Measurements from ENCODE around the gene LDB2. TPM values are rescaled to one million over a fixed set of nuclear protein-coding genes. Genes with fewer than 3 reads are reported as not detected.

Gene LDB2
- total RNA-seq, 2 experiments from 2014 or later: not detected

- no peaks in the 10 kb centered on the region for H3K9me2 ChIP-seq (ENCODE audit: insufficient read depth, low read length)
- ChIA-PET CTCF (ENCODE audit: unreplicated experiment) (no interaction called here), POLR2A (no interaction called here)
- no peak overlapping the region for H3K4me2 ChIP-seq (ENCODE audit: low read length)
- H3K27ac ChIP-seq (ENCODE audit: low read depth, low read length, poor library complexity, severe bottlenecking): no peak overlapping the region
- intact Hi-C loops (cut with micrococcal nuclease; ENCODE audit: unreplicated experiment): no loop called here
- no peak overlapping the region for H2AFZ ChIP-seq (ENCODE audit: low read length)
- H3K4me1 ChIP-seq (ENCODE audit: insufficient read depth, low read length, poor library complexity, severe bottlenecking): no peaks in the 10 kb centered on the region
- TF ChIP-seq, protein P1, sequence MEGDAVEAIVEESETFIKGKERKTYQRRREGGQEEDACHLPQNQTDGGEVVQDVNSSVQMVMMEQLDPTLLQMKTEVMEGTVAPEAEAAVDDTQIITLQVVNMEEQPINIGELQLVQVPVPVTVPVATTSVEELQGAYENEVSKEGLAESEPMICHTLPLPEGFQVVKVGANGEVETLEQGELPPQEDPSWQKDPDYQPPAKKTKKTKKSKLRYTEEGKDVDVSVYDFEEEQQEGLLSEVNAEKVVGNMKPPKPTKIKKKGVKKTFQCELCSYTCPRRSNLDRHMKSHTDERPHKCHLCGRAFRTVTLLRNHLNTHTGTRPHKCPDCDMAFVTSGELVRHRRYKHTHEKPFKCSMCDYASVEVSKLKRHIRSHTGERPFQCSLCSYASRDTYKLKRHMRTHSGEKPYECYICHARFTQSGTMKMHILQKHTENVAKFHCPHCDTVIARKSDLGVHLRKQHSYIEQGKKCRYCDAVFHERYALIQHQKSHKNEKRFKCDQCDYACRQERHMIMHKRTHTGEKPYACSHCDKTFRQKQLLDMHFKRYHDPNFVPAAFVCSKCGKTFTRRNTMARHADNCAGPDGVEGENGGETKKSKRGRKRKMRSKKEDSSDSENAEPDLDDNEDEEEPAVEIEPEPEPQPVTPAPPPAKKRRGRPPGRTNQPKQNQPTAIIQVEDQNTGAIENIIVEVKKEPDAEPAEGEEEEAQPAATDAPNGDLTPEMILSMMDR (conservative IDR thresholded peaks at IDR 0.05; ENCODE audit: low read length): no peak
- TF ChIP-seq EZH2phosphoT487 (IDR thresholded peaks at IDR 0.05; ENCODE audit: borderline replicate concordance, low read depth, low read length): no peak
- no peak for DNase-seq (ENCODE audit: low spot score)
- no peaks in the 10 kb centered on the region for H4K20me1 ChIP-seq (ENCODE audit: insufficient read depth, low read length)
- H3K4me3 ChIP-seq (ENCODE audit: low read depth, low read length, poor library complexity, severe bottlenecking): no peak overlapping the region
- H3K36me3 ChIP-seq (ENCODE audit: insufficient read depth, low read length): no peaks in the 10 kb centered on the region
- no peaks in the 10 kb centered on the region for H3K79me2 ChIP-seq (ENCODE audit: insufficient read depth, low read depth, low read length)
- H3K9me3 ChIP-seq (ENCODE audit: low read length): no peaks in the 10 kb centered on the region
- no TSS peak for BruUV-seq (replicated peaks)
Observed at GRCh38 chr4:16721613-16722291, 176.7 kb downstream of the LDB2 start.

- no TSS peak for BruUV-seq (replicated peaks)
- CTCF ChIA-PET (ENCODE audit: unreplicated experiment): no interaction called here
Observed at GRCh38 chr4:16720761-16721160, 177.7 kb downstream of the LDB2 start.

More at GRCh38 chr4:16720761-16721160, 177.7 kb downstream of the LDB2 start:
- no peaks in the 10 kb centered on the region for H3K36me3 ChIP-seq (ENCODE audit: insufficient read depth, low read length)
- no peaks in the 10 kb centered on the region for H3K79me2 ChIP-seq (ENCODE audit: insufficient read depth, low read depth, low read length)
- POLR2A ChIA-PET: interaction anchor here (0.5 kb wide), 1 partner anchor 531 kb away, joined by 3 read pairs; no protein-coding TSS in a partner anchor
- TF ChIP-seq EZH2phosphoT487 (IDR thresholded peaks at IDR 0.05; ENCODE audit: borderline replicate concordance, low read depth, low read length): no peak
- TF ChIP-seq, protein P1 (conservative IDR thresholded peaks at IDR 0.05; ENCODE audit: low read length): no peak
- no peaks in the 10 kb centered on the region for H3K4me1 ChIP-seq (ENCODE audit: insufficient read depth, low read length, poor library complexity, severe bottlenecking)
- no peak overlapping the region for H2AFZ ChIP-seq (ENCODE audit: low read length)
- H3K9me2 ChIP-seq (ENCODE audit: insufficient read depth, low read length): no peaks in the 10 kb centered on the region
- no peak overlapping the region for H3K4me2 ChIP-seq (ENCODE audit: low read length)
- H3K9me3 ChIP-seq (ENCODE audit: low read length): no peaks in the 10 kb centered on the region
- DNase-seq (ENCODE audit: low spot score): no peak
- intact Hi-C loops (cut with micrococcal nuclease; ENCODE audit: unreplicated experiment): no loop called here
- H4K20me1 ChIP-seq (ENCODE audit: insufficient read depth, low read length): no peaks in the 10 kb centered on the region
- H3K4me3 ChIP-seq (ENCODE audit: low read depth, low read length, poor library complexity, severe bottlenecking): no peak overlapping the region
- H3K27ac ChIP-seq (ENCODE audit: low read depth, low read length, poor library complexity, severe bottlenecking): no peak overlapping the region
